ENCODE data around the gene ITGA3.

GRCh38 chr17:50021681-50022370 is 34.1 kb upstream of the ITGA3 start:
- no peak for TF ChIP-seq CTCF (IDR thresholded peaks at IDR 0.05)
- no peak for TF ChIP-seq EP300 (IDR thresholded peaks at IDR 0.05)
- no peak for TF ChIP-seq POLR2A (IDR thresholded peaks at IDR 0.05; ENCODE audit: low read depth)

All from esophagus muscularis mucosa (tissue), 4 donors.